GM18858 (cell line): ENCODE data around the gene IFNL4.
"Not testable (repeated sequence)": the region's sequence is repeated elsewhere in the genome, so short reads cannot be mapped to it uniquely, and the experiment has no call there.

Experiments
- ATAC-seq: cut with Tn5 transposase; IDR thresholded peaks from one replicate; pipeline ENCODE4 v1.9.1; 2021; ENCODE audit not compliant: unreplicated experiment

Gene IFNL4

DNA sequence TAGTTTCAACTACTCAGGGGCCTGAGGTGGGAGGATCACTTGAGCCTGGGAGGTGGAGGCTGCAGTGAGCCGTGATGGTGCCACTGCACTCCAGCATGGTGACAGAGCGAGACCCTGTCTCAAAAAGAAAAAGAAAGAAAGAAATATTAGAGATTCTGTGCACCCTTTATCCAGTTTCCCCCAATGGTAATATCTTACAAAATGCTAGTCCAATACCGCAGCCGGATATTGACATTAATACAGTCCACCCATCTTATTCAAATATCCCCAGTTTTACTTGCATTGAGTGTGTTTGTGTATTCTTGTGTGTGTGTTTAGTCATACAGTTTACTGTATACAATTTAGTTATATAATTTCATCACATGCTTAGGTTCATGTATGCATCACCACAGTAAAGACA lies 8.6 kb upstream of the IFNL4 start:
- no peak for ATAC-seq

DNA sequence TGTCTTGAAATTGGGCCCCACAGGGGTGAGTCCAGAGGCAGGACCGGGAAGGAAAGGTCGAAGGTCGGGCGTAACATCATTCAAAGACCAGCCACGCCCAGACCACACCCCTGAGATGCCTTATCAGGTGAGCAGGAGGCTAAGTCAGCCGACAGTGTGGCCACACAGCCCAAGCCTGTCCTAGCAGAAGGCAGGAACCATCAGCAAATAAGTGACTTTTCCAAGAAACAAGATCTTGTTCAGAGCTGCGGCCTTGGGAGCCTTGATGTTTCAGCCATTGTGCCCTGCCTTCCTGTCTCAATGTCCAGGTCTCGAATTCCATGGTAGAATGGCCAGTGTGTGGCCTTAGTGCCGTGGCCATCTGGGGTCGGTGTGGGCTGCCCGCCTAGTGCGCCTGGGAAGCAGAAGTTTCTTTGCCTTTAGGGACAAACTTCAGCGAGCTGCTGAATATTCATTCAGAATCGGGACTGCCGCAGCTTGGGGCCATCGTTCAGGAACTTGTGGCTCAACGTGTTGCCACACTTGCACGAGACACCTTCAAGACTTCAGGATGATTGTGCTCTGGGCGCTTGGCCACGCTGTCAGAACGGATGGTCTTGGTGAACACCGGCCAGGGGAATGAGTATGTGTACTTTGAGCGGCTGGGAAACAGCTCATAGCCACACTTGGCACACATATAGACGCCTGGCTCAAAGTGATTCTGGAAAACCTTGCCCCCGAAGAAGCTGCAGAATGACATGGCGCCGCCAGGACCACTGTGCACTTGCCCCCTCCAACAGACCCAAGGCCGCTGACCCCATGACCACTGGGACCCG lies 6.1 kb upstream of the IFNL4 start:
- no peak for ATAC-seq

DNA sequence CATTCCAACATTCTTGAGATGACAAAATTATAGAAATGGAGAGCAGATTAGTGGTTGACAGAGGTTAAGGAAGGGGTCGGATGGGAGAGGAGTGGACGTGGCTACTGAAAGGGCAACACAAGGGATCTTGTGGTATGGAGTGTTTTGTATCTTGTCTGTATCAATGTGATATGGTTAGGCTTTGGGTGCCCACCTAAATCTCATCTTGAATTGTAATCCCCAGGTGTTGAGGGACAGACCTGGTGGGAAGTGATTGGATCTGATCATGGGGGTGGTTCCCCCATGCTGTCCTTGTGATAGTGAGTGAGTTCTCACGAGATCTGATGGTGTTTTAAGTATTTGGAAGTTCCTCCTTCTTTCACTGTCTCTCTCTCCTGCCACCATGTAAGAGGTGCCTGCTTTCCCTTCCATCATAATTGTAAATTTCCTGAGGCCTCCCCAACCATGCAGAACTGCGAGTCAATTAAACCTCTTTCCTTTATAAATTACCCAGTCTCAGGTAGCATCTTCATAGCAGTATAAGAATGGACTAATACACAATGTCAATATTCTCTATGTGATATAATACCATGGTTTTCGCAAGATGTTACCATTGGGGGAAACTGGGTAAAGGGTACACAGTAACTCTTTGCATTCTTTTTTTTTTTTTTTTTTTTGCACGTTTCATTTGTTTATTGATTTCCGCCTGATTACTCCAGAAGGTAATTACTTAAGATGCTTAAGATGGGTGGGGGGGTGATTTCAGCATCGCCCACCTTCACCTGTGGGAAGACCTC lies 4.9 kb upstream of the IFNL4 start:
- no peak for ATAC-seq

DNA sequence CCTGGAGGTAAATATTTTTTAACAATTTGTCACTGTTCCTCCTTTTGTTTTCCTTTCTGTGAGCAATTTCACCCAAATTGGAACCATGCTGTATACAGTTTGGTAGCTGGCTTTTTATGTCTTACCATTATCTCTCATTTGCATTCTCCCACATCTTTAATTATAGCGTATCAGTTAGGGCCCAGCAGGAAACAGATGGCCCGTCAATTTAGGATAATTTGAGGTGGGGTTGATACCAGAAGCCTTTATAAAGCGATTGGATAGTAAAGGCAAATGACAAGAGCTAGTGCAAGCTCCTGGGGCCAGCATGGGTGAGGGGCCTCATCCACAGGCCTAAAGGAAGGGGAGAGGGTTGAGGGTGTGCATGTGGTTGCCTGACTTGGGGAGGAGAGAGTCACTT lies 3.8 kb upstream of the IFNL4 start:
- no peak for ATAC-seq

DNA sequence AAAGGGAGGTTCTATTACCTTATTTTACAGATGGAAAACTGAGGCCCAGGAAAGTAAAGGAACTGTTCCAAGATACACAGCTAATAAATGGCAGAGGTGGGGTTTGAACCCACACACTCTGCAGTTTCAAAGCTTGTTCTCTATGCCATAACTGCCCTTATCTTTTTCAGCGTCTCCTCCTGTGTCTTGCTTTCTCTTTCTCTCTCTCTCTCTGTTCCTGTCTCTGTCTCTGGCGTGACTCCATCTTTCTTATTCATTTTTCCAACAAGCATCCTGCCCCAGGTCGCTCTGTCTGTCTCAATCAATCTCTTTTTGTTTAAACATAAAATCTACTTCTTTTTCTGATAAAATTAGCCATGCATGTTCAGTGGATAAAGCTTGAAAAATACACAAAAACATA lies 3.2 kb upstream of the IFNL4 start:
- ATAC-seq = no peak

DNA sequence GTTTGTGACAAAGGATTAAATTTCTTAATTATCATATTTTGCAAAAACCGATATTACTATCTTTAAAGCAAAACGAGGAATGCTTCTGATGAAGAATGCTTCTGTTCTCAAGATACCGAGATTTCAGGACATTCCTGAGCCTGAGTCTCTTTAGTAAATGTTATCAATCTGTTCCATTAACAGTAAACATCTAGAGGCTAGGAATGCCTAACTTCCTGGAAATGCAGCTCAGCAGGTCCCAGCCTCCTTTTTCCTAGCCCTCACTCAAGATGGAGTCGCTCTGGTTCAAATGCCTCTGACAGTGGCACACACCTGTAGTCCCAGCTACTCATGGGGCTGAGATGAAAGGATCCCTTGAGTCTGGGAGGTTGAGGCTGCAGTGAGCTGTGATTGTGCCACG lies 2.4 kb upstream of the IFNL4 start:
- no peak for ATAC-seq

DNA sequence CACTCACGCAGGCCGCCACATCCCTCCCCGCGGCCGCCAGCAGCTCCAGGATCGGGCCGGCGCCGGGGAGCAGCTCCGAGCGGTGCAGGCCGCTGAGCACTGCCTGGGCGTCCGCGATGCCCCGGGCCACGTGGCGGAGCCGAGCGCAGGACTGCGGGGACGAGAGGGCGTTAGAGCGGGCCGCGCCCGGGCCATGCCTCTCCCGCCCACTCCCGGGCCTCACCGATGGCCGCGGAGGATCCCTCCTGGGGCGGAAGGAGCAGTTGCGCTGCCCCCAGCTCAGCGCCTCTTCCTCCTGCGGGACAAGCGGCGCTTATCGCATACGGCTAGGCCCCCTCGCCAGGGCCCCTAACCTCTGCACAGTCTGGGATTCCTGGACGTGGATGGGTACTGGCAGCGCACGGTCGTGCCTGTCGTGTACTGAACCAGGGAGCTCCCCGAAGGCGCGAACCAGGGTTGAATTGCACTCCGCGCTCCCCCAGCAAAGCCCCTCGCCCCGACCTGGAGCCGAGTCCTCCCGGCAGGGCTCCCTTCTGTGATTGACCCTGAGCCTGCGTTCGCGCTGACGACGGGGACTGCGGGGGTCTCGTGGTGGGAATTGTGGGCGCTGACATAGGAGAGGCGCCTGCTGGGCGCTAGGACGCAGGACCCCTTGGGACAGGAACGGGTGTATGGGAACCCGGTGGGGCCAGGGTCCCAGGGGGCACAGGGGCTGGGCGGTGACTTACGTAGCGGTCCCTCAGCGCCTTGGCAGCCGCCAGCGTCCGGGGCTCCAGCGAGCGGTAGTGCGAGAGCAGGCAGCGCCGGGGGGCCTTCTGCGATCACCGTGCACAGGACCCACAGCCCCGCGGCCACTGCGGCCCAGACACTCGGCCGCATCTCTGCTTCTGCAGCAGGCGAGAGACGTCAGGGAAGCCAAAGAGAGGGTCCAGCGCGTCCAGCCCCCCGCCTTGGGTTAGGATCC lies 673 bp downstream of the IFNL4 start:
- no peak for ATAC-seq

DNA sequence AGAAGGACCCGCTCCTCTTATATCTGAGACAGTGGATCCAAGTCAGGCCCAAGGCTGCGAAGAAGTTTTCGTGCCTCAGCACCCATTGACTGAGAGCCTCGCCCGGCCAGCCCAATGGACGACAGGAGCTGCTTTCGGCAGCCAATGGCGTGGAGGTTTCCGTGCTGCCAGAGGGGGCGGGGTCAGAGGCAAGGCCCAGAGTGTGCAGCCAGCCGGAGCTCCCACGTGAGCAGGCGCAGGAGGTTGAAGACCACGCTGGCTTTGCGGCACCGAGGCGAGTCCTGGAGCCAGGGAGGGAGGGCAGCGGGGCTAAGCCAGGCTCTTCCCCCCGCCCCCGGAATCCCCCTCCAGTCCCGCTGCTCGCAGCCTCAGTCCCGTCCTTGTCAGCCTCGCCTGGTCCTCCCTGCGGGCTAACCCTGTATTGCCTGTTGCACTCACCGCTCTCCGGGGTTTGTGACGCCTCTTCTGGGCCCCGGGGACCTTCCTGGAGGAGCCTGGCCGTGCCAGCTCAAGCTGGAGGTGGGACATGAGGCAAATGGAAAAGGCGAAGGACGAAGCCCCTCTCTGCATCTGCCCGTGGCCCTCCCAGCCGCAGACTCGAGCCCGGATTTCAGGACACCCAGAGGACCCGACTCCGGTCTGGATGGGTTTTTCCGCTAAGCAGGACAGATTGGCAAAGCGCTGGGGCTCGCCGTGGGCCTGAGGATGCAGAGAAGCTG lies 1.5 kb downstream of the IFNL4 start:
- no peak for ATAC-seq

DNA sequence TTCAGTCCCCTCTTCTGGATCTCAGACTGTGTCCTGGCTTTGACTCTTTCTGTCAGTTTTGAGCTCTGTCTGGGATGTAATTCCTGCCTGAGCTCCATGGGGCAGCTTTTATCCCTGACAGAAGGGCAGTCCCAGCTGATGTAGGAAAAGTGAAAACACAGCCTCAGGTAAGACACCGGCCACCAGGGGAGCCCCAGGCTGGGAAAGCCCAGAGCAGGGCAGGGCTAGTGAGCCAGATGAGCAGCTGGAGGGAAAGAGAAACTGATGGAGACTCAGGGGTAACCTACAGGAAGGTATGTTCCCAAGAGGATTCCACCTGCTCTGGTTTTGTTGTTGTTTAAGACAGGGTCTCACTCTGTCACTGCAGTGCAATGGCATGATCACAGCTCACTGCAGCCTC lies 3.5 kb downstream of the IFNL4 start:
- ATAC-seq = not testable (repeated sequence)

DNA sequence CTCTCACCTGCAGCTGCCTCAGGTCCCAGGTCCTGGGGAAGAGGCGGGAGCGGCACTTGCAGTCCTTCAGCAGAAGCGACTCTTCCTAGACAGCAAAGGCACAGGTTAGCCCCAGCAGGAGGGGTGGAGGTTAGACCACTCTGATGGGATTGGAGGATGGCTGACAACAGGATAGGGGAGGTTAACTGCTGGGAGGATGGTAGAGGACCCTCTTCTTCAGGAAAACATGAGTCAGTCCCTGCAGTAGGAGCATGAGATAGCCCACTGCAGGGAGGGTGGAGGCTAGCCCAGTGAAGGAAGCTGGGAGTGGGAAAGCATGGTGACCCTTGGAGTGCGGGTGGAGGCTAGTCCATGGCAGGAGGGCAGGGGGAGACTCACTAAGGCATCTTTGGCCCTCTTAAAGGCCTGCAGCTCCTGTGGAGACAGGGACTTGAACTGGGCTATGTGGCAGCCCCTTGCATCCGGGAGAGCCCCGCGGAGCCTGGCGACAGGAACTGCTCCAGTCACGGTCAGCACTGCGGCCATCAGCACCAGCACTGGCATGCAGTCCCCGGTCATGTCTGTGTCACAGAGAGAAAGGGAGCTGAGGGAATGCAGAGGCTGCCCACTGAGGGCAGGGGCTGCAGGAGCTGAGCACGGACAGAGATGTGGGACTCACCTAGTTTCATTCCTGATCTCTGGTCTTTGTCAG lies 4.1 kb downstream of the IFNL4 start, which contains the start of gene IFNL3:
Gene IFNL3, minus strand, starts transcription at position 597 of the 691 bp plus-strand sequence. Its CDS starts 39 bp downstream, at position 558.
- not testable (repeated sequence) for ATAC-seq

DNA sequence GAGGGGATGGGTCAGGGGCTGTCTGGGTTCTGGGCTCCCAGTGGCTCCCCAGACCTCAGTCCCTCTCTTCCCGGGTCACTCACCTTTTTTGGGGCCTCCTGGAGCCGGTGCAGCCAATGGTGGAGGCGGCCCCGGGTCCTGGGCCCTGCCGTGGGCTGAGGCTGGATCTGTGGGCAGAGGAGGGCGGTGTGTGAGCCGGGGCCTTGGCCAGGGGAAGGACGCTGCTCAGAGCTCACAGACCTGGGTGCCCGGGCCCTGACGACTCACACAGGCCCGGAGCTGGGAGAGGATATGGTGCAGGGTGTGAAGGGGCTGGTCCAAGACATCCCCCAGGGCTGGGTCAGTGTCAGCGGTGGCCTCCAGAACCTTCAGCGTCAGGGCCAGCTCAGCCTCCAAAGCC lies 4.9 kb downstream of the IFNL4 start:
- ATAC-seq = not testable (repeated sequence)

DNA sequence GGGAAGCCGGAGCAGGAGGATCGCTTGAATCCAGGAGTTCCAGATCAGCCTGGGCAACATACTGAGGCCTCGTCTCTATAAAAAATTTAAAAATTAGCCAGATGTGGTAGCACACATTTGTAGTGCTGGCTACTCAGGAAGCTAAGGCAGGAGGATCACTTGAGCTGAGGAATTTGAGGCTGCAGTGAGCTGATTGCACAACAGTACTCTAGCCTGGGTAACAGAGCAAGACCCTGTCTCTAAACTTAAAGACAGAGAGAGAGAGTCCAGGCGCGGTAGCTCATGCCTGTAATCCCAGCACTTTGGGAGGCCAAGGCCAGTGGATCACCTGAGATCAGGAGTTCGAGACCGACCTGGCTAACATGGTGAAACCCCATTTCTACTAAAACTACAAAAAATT lies 8.2 kb downstream of the IFNL4 start:
- no peak for ATAC-seq

DNA sequence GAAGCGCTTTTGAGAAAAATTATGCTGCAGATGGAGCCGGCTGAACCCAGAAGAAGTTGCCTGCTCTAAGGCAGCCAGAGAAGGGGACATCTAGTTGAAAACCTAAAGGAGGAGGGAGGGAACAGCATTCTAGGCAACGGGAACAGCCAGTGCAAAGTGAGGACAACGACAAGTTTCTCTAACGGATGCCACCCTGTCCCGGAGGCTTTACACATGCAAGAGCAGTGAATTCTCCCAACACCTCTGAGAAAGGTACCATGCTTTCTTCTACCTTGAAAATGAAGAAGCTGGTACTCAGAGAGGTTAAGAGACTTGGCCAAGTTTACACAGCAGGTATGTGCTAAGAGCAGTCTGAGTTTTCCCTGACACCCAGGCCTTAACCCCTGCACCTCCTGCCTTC lies 9.7 kb downstream of the IFNL4 start:
- no peak for ATAC-seq

DNA sequence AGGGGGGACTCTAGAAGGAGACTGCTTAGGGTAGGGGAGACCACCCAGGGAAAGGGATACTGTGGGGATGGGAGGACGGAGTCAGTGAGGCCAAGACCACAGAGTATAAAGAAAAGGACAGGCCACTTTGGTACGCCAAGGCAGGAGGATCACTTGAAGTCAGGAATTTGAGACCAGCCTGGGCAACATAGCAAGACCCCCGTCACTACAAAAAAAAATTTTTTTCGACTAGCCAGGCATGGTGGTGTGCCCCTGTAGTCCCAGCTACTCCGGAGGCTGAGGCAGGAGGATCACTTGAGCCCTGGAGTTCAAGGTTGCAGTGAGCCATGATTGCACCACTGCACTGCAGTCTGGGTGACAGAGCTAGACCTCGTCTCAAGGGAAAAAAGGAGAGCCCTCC lies 10.4 kb downstream of the IFNL4 start:
- no peak for ATAC-seq

DNA sequence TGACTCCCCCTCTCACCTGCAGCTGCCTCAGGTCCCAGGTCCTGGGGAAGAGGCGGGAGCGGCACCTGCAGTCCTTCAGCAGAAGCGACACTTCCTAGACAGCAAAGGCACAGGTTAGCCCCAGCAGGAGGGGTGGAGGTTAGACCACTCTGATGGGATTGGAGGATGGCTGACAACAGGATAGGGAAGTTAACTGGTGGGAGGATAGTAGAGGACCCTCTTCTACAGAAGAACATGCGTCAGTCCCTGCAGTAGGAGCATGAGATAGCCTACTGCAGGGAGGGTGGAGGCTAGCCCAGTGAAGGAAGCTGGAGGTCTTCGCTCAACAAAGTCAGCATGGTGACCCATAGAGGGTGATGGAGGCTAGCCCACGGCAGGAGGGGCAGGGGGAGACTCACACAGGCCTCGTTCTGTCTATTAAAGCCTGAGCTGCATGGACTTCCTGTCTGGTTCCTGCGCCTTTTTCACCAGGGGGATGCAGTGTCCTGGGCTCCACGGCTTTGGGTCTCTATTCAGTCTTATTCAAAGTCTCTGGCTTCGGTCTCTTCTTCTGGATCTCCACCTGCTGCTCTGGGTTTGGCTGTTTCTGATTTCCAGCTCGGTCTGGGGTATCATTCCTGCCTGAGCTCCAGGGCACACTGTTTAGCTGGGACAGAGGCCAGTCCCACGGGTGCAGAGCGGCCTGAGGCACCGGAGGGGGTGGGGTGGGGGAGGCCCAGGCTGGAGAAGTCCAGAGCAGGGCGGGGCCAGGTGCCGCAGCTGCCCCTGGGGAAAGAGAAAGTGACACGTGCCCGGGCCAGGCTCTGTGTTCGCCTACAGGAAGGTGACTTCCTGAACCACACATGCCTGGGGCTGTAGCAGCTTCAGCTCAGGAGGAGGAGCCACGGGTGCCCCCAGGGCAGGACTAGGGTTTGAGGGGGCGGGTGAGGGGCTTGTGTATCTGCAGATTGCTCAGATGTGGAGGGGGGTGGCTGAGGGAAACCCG lies 11.2 kb downstream of the IFNL4 start:
- ATAC-seq = peak; percentile 42

DNA sequence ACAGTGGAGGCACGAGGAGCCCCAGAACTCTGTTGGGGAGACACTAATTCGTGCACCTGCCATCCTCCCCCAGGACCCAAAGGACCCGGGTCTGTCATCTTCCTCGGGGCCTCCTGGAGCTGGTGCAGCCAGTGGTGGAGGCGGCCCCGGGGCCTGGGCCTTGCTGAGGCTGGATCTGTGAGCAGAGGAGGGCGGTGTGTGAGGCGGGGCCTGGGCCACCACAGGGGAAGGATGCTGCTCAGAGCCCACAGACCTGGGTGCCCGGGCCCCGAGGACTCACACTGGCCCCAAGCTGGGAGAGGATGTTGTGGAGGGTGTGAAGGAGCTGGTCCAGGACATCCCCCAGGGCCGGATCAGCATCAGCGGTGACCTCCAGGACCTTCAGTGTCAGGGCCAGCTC lies 12.1 kb downstream of the IFNL4 start:
- no peak for ATAC-seq

DNA sequence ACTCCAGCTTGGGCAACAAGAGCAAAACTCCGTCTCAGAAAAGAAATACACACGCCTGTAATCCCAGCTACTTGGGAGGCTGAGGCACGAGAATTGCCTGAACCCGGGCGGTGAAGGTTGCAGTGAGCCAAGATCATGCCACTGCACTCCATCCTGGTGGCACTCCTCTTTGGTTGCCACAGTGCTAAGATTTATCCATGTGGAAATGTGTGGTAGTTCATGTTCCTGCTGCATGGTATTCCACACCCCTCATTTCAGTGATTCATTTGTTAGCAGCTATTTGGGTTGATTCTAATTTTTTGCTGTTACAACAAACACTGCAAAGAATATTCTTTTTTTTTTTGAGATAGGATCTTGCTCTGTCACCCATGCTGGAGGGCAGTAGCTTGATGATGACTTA lies 15.9 kb downstream of the IFNL4 start:
- ATAC-seq = no peak

DNA sequence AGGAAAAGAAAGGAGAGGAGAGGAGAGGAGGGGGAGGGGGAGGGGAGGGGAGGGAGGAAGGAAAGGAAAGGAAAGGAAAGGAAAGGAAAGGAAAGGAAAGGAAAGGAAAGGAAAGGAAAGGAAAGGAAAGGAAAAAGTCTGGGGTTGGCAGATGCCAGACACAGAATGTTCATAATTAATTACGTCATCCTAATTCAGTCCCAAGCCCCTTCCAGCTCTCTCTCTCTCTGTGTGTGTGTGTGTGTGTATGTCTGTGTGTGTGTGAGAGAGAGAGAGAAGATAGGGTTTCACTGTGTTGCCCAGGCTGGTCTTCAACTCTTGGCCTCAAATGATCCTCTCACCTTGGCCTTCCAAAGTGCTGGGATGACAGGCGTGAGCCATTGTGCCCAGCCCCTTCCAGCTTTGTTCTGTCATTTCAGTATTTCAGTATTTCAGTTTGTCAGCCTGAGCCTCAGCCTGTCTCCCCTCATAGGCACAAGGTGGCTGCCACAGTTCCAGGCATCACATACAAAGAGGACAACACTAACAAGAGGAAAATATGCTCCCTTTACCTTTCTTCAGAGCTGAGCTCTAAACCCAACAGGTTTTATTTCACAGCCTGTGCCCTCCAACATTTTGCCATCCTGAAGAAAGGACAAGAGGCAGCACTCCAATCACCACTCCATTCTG lies 18.4 kb downstream of the IFNL4 start:
- ATAC-seq = no peak
